Cardiac atrium fibroblast (primary cell): ENCODE results near the gene TSEN15. TPM values are rescaled to one million over a fixed set of nuclear protein-coding genes. Genes with fewer than 3 reads are reported as not detected.

Experiments used
- total RNA-seq: library from RNA; depleted of rRNA; stranded (reverse); fragments of >200 nt; gene quantifications from 2 replicates; pipeline ENCODE4 v1.2.3, GENCODE V29; 2015

The TSEN15 gene
- total RNA-seq, result 33.4 and 44.0 TPM in 2 replicates

GRCh38 chr1:184051485-184052193, at the start of gene TSEN15:
TSS of gene TSEN15 (plus strand) at chr1:184051730. CDS start at chr1:184051756, 26 bp downstream.

Other genes starting within 250 kb of the TSEN15 start
- gene RGL1, start 246.6 kb upstream of the TSEN15 start, total RNA-seq, result 21.3 and 23.0 TPM in 2 replicates
- 0.32 and 0.36 TPM in 2 replicates for gene COLGALT2, start 14.0 kb upstream of the TSEN15 start, total RNA-seq